Measurements from ENCODE around the gene TRIM17. TPM values are rescaled to one million over a fixed set of nuclear protein-coding genes. Genes with fewer than 3 reads are reported as not detected.

Gene TRIM17
- total and polyA plus RNA-seq, 9 of the 15 experiments (the other 6 are each of a cell fraction or from before 2014, with no cell fraction given), result not detected

DNA sequence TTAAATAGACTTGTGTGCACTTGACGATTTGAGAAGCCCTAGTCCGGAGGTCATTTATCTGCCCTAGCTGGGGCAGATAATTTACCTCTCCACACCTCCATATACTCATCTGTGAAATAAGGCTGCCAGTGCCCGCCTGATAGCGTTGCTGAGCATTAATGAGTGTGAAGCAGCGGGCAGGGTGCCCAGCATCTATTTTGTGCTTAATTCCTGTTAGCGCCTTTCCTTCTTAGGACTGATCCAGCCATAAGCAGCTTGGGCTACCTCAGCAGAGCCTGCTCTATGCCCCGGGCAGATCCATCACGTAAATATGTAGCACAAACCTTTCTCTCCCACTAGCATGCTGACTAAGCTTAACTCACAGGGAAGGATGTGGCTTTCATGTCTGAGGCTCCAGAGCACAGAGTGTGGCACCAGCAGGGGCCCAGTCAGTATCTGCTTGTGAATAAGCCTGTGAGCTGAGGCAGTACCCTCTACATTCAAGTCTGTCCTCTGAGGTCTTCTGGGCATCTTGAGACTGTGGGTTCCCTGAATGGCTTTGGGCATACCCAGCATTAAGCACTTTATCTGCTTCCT is 49.0 kb upstream of the TRIM17 start:
- DNase-seq (ENCODE audit: extremely low read depth in 1 of 4, low spot score in 3 of 4) (no peak), ATAC-seq (no peak), FAIRE-seq (no peak)
- in situ Hi-C loops (cut with MboI) (no loop called here), intact Hi-C loops (cut with micrococcal nuclease) (no loop called here)
- BruUV-seq (replicated peaks), result no TSS peak
- POLR2A ChIA-PET, result interaction anchor here (0.7 to 2.2 kb wide), 6 partner anchors 8 to 49 kb away, joined by 3 to 10 read pairs (median 3); a partner anchor contains a TSS
- no peak overlapping the region for H3K27ac ChIP-seq (ENCODE audit: extremely low read depth, low read depth, low read length)
- no peak overlapping the region for H3K4me2 ChIP-seq (ENCODE audit: insufficient read depth, low read length)
- TF ChIP-seq MAFF (IDR thresholded peaks at IDR 0.05; ENCODE audit: low read length) (peak; percentile 51; the same call in 1 of the 2 replicates), C11orf30 (IDR thresholded peaks at IDR 0.05; ENCODE audit: low read depth) (peak; percentile 81), GABPB1 (CRISPR knock-in tag; IDR thresholded peaks at IDR 0.05) (no peak), PRPF4 (IDR thresholded peaks at IDR 0.05; ENCODE audit: insufficient read depth, low read depth, low read length, poor library complexity, severe bottlenecking) (no peak), MCM5 (IDR thresholded peaks at IDR 0.05; ENCODE audit: low read depth) (no peak), POLR2G (IDR thresholded peaks at IDR 0.05; ENCODE audit: low read depth, low read length) (no peak), SMARCA5 (IDR thresholded peaks at IDR 0.05) (no peak), ZSCAN29 (IDR thresholded peaks at IDR 0.05) (no peak), MAFK (IDR thresholded peaks at IDR 0.05; ENCODE audit: low read length) (peak; percentile 57; the same call in 1 of the 2 replicates), POLR2AphosphoS5 (IDR thresholded peaks at IDR 0.05; ENCODE audit: control insufficient read depth, insufficient read depth, low read depth, low read length) (no peak), MAFG (tag; conservative IDR thresholded peaks at IDR 0.05) (peak; percentile 66), ZNF316 (IDR thresholded peaks at IDR 0.05) (peak; percentile 81), MED1 (CRISPR knock-in tag; IDR thresholded peaks at IDR 0.05; ENCODE audit: borderline replicate concordance) (no peak), RBM17 (IDR thresholded peaks at IDR 0.05; ENCODE audit: borderline replicate concordance, low read depth, low read length) (no peak)
- TF ChIP-seq, protein P1, sequence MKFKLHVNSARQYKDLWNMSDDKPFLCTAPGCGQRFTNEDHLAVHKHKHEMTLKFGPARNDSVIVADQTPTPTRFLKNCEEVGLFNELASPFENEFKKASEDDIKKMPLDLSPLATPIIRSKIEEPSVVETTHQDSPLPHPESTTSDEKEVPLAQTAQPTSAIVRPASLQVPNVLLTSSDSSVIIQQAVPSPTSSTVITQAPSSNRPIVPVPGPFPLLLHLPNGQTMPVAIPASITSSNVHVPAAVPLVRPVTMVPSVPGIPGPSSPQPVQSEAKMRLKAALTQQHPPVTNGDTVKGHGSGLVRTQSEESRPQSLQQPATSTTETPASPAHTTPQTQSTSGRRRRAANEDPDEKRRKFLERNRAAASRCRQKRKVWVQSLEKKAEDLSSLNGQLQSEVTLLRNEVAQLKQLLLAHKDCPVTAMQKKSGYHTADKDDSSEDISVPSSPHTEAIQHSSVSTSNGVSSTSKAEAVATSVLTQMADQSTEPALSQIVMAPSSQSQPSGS (CRISPR knock-in tag; IDR thresholded peaks at IDR 0.05), result no peak
- TF ChIP-seq, protein P2, sequence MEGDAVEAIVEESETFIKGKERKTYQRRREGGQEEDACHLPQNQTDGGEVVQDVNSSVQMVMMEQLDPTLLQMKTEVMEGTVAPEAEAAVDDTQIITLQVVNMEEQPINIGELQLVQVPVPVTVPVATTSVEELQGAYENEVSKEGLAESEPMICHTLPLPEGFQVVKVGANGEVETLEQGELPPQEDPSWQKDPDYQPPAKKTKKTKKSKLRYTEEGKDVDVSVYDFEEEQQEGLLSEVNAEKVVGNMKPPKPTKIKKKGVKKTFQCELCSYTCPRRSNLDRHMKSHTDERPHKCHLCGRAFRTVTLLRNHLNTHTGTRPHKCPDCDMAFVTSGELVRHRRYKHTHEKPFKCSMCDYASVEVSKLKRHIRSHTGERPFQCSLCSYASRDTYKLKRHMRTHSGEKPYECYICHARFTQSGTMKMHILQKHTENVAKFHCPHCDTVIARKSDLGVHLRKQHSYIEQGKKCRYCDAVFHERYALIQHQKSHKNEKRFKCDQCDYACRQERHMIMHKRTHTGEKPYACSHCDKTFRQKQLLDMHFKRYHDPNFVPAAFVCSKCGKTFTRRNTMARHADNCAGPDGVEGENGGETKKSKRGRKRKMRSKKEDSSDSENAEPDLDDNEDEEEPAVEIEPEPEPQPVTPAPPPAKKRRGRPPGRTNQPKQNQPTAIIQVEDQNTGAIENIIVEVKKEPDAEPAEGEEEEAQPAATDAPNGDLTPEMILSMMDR (IDR thresholded peaks at IDR 0.05 in 2 of 3, conservative IDR thresholded peaks at IDR 0.05 in 1 of 3; ENCODE audit: insufficient read depth in 2 of 3, low read depth in 1 of 3, low read length in 3 of 3), result no peak
- TF ChIP-seq, protein P3, sequence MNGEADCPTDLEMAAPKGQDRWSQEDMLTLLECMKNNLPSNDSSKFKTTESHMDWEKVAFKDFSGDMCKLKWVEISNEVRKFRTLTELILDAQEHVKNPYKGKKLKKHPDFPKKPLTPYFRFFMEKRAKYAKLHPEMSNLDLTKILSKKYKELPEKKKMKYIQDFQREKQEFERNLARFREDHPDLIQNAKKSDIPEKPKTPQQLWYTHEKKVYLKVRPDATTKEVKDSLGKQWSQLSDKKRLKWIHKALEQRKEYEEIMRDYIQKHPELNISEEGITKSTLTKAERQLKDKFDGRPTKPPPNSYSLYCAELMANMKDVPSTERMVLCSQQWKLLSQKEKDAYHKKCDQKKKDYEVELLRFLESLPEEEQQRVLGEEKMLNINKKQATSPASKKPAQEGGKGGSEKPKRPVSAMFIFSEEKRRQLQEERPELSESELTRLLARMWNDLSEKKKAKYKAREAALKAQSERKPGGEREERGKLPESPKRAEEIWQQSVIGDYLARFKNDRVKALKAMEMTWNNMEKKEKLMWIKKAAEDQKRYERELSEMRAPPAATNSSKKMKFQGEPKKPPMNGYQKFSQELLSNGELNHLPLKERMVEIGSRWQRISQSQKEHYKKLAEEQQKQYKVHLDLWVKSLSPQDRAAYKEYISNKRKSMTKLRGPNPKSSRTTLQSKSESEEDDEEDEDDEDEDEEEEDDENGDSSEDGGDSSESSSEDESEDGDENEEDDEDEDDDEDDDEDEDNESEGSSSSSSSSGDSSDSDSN (IDR thresholded peaks at IDR 0.05; ENCODE audit: borderline replicate concordance in 1 of 2, low read depth in 2 of 2, low read length in 2 of 2), result no peak
- H3K9me3 ChIP-seq (replicated peaks; ENCODE audit: control insufficient read depth, insufficient read depth, low read depth, low read length), result no peaks in the 10 kb centered on the region
- H3K4me1 ChIP-seq (replicated peaks in 1 of 2; ENCODE audit: control insufficient read depth in 2 of 2, insufficient read depth in 2 of 2, low read length in 2 of 2), result peaks cover 19 to 26% of the 10 kb centered on the region in 2 experiments
- no peaks in the 10 kb centered on the region for H3K79me2 ChIP-seq (ENCODE audit: control insufficient read depth, insufficient read depth, low read length)
- WGBS (ENCODE audit: insufficient coverage, low coverage, missing lambda C conversion rate), result 37% methylated on average over 8 of the region's 8 CpGs
- CTCF ChIA-PET (ENCODE audit: low intra/inter-chr PET ratio), result no interaction called here
- H3K4me3 ChIP-seq, result no peak overlapping the region
- no peak overlapping the region for H3K9ac ChIP-seq (ENCODE audit: insufficient read depth in 1 of 2, low read depth in 2 of 2, low read length in 2 of 2)
- no peaks in the 10 kb centered on the region for H3K9me1 ChIP-seq (ENCODE audit: control insufficient read depth, insufficient read depth, low read length)
- H4K20me1 ChIP-seq (replicated peaks; ENCODE audit: control insufficient read depth, insufficient read depth, low read length), result no peaks in the 10 kb centered on the region; the same call in 1 of the 2 replicates
- no peaks in the 10 kb centered on the region; the same call in 2 of the 3 replicates for H3K36me3 ChIP-seq (ENCODE audit: control insufficient read depth, insufficient read depth, low read length)
- H2AFZ ChIP-seq (ENCODE audit: low read depth, low read length), result no peak overlapping the region
- peaks cover 2 to 20% of the 10 kb centered on the region in 2 experiments; a peak in 3 of 5 replicates for H3K27me3 ChIP-seq (ENCODE audit: control insufficient read depth in 2 of 2, insufficient read depth in 2 of 2, low read length in 2 of 2)

All from K562 (cell line).